ENCODE results near the gene ADSL. TPM values are rescaled to one million over a fixed set of nuclear protein-coding genes. Genes with fewer than 3 reads are reported as not detected.
"Not testable (repeated sequence)": the region's sequence is repeated elsewhere in the genome, so short reads cannot be mapped to it uniquely, and the experiment has no call there.

ADSL gene
- total RNA-seq, 4 donors from 2014 or later: 74.6 to 106 (median 85.8) TPM

- no peak for ATAC-seq (ENCODE audit: low FRiP score)
- no peak for TF ChIP-seq CTCF (IDR thresholded peaks at IDR 0.05)
- DNase-seq (ENCODE audit: low spot score): no peak
Measured at GRCh38 chr22:40309631-40310030, 36.7 kb upstream of the ADSL start.

GRCh38 chr22:40310081-40310767 lies 36.1 kb upstream of the ADSL start:
- no peak for ATAC-seq (ENCODE audit: low FRiP score)

GRCh38 chr22:40310768-40311120 lies 35.6 kb upstream of the ADSL start:
- ATAC-seq (ENCODE audit: low FRiP score) (no peak), DNase-seq (ENCODE audit: low spot score) (no peak)
- TF ChIP-seq CTCF (IDR thresholded peaks at IDR 0.05): no peak

More at GRCh38 chr22:40310081-40310767, 36.1 kb upstream of the ADSL start:
- TF ChIP-seq CTCF (IDR thresholded peaks at IDR 0.05): no peak
- DNase-seq (ENCODE audit: low spot score): no peak

- not testable (repeated sequence) for ATAC-seq (ENCODE audit: low FRiP score); DNase-seq (ENCODE audit: low spot score)
Measured at GRCh38 chr22:40311646-40312045, 34.7 kb upstream of the ADSL start.

GRCh38 chr22:40312050-40312449 lies 34.2 kb upstream of the ADSL start:
- ATAC-seq (ENCODE audit: low FRiP score): no peak
- TF ChIP-seq CTCF (IDR thresholded peaks at IDR 0.05): no peak
- DNase-seq (ENCODE audit: low spot score): no peak

GRCh38 chr22:40313007-40313406 lies 33.3 kb upstream of the ADSL start:
- DNase-seq (ENCODE audit: low spot score) (no peak), ATAC-seq (ENCODE audit: low FRiP score) (no peak)
- TF ChIP-seq CTCF (IDR thresholded peaks at IDR 0.05): no peak

GRCh38 chr22:40314041-40314440 lies 32.3 kb upstream of the ADSL start:
- no peak for ATAC-seq (ENCODE audit: low FRiP score)
- no peak for DNase-seq (ENCODE audit: low spot score)
- TF ChIP-seq CTCF (IDR thresholded peaks at IDR 0.05): no peak

All from omental fat pad (tissue), 4 donors.